ENCODE measurements around the gene TTLL11.

Gene TTLL11

DNA sequence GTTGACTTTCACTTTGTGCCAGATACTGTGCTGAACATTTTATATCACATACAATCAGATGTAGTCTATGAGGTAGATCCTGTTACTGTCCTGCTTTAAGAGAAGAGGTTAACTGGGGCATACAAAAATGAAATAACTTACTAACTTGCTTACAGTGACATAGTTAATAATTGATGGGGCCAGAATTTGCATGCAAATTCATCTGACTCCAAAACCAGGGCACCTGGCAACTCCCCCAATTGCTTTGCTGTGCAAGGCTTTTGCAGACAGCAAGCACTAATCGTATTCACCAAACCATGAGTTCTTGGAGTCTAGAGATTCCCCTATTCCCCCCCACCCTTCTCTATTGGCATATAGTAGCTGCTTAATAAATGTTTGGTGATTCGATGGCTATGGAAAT is 155.9 kb downstream of the TTLL11 start:
- DNase-seq (ENCODE audit: low spot score): no peak

DNA sequence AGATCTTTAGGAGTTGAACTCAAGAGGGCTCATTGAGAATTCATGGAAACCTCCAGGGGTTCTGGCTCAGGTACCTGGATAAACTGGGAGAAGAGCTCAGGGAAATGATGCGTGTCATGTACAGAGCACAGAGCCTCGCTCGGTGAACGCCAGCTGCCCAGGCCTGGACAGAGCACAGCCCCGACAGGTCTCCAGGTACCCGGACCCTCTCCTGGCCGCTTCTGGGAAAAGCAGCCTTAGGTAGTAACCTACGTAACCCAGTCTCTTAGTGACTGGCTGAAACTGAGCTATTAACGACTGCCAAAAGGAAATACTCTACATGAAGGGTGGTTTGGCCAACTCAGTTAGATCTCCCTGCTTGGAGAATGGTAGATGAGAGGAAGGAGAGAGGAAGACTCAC is 157.4 kb downstream of the TTLL11 start:
- DNase-seq (ENCODE audit: low spot score): no peak

DNA sequence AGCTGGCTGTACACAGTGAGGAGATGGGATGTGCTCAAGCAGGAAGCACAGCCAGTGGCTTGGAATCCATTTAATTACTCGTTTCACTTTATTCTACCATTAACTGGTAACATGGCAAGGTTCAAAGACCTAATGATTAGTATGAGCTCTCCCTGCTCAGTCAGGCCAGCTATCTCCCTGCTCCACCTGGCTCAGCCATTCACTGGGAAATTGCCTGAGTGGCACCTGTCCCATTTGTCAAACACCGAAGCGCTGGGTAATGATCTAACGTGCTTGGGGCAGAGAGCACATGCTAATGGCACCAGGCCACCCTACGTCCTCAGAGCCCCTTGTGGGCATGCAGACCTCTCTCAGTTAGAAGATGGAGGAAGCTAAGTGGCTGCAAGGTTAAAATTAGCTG is 162.2 kb downstream of the TTLL11 start:
- no peak for DNase-seq (ENCODE audit: low spot score)

DNA sequence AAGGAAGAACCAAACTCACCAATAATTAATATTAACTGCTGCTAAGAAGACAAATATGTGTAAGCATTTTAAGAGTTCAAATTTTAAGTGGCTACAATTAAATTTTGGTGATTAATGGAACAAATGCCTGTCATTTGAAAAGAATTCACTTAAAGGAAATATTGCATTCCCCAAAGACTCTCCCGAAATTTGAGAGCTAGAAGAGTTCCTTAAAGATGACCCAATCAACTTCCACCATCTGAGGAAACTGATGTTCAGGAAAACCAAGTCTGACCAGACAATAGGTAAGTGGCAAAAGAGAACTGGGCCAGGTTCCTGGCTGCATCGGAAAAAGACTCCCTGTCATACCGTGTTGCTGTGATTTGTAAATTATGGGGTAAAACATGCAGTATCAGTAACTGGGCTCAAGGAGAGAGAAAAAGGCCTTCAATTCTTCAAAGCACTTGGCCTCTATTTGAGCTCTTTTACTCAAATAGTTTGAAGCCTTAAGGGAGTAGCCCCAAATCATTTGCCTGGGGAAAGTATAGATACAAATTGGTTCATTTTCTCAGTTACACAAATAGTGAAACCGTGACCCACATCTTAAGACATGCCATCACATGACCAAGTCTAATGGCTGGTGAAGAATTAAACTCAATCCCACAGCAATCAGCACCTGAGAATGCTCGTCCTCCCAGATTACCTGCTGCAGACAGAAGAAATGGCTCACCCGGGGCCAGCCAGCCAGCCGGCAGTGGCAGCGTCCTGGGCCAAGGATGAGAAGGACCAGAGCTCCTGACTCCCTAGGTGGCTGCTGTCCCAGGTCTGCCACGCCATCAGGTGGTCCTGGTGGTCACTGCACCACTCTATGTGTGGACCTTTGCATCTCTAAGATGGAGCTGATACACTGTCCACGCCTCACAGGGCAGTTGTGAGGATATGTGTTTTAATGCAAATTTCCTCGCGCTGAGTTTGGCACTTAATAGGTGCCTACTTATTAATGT is 162.9 kb downstream of the TTLL11 start:
- DNase-seq (ENCODE audit: low spot score): no peak

DNA sequence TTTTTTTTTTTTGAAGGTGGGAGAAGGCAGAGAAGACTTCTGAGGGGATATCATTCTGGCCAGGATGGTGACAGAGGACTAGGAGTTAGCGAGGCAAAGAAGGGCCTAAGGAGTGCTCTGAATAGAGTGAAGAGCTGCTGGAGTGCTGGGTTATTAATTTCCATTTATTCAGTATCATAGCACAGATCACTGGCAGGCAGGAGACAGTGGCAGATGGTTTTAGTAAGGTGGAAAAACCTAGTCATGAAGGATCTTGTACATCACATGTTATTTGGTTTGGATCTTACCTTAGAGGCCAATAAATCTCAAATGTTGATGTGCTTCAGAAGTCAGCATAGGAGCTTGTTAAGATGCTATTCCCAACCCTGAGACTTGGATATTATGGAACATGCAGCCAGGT is 165.5 kb downstream of the TTLL11 start:
- DNase-seq (ENCODE audit: low spot score): no peak

DNA sequence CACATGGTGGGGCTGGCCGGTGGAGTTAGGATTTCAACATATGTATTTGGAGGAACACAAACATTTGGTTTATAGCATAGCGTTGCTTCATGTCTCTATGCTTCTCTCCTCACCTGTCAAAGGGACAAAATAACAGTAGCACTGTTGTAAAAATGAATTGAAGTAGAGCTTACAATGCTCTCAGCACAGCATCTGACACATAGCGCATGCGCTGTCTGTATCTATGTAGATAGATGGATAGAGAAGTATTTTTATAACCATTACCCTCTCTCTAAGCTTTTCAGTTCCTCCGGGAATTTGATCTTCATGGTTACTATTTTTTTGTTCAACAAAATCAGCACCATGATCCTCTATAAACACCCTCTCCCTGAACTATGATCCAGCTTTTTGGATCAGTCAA is 166.0 kb downstream of the TTLL11 start:
- DNase-seq (ENCODE audit: low spot score): no peak

DNA sequence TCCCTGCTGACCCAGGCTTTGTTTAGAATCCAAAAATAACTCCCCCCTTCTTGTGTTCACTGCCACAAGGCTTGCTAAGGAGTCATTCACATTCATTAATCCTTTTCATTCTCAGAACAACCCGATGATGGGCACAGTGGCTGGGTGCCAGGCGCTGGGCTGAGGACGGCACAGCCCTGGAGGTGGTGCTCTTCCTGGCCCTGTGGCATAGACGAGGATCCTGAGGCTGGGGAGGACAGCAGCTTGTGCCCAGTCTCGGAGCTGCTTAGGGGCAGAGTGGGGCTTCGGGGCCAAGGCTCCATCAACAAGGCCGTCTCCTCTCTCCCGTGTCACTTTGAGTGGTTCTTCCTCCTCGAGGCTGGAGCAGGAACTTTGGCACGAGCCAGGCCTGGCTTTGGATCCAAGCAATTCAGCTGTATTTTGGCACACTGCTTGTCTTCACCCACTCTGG is 166.7 kb downstream of the TTLL11 start:
- DNase-seq (ENCODE audit: low spot score): no peak

DNA sequence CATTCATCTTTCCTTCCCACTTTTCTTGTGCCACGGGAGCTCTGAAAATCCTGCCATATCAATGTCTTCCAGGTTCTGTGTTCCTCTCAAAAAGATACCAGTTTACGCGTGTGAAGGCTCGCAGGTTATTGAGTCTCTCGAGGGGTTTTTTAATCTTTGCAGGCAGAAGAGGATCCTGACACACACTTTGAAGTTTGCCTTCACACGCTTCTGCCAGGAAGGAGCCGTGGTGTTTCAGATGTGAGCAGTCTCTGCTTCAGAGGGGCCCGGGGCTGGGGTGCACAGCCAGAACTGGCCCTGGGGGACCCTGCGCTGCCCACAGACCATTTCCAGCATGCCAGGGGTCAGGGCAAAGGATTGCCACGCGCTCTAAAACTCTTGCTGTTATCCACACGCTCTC is 167.2 kb downstream of the TTLL11 start:
- no peak for DNase-seq (ENCODE audit: low spot score)

DNA sequence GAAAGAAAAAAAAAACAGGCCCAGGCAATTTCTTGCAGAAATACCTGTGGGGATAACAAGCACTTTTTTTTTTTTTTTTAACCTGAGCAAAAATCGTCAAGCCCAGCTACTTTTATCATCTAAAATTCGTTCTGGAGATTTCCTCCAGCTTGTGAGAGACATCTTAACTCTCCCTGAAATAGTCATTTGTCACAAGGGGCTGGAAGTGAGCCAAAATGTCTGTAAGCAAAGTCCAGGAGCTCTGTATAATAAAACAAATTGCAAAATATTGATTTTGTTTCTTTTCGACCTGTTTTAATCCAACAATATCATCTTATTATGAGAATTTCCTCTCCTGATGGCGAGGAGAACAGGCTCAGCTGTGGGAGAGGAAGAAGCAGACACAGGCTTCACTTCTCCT is 168.4 kb downstream of the TTLL11 start:
- no peak for DNase-seq (ENCODE audit: low spot score)

DNA sequence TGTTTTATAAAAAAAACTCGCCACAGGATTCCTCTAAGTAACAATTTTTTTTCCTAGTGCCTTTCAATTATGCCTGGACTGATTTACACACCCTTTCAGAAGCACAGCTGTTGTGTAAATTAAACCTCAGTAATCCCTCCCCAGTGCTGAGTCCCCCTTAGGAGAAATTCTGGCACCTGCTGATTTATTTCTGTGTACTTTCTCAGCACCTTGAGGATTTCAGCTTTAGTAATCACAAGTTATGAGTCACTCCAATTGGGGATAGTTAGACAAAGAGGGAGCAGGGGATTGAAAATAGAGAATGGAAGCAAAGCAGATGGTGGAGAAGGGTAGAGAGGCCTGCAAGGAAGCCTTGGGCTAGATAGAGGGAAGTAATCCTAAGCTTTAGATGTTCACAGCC is 171.7 kb downstream of the TTLL11 start:
- DNase-seq (ENCODE audit: low spot score): no peak

DNA sequence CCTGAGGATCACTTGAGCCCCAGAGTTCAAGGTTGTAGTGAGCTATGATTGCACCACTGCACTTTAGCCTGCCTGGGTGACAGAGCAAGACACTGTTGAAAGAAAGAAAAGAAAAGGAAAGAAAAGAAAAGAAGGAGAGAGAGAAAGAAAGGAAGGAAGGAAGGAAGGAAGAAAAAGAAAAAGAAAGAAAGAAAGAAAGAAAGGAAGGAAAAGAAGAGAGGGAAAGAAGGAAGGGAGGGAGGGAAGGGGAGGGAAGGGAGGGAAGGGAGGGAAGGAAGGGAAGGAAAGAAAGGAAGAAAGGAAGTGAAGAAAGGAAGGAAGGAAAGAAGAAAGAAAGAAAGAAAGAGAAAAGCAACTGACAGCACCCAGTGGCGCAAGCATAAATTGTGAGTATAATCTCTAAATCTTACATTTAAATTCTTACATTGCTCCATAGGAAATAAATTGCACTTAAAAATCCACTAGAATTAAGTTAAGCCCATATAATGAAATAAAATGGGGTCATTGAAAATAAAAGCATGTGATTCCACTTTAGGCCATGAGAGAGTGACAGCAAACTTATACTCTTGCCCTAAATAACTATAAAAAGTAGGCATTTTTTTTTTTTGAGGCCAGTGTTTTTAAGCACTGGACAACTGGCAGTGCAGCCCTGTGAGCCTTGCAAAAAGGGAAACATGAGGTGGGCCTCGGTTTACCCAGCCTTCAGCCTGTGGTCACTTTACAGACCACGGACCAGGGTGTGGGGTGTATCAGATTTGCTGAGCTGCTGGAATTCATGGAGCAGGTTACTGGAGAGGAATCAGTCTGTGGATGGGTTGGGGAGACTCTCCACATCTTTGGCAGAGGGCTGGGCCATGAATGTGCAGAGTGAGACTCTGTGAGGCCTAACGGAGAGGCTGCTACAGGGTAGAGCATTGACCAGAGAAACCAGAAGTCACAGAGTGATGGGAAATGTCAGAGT is 175.5 kb downstream of the TTLL11 start:
- DNase-seq (ENCODE audit: low spot score): no peak

DNA sequence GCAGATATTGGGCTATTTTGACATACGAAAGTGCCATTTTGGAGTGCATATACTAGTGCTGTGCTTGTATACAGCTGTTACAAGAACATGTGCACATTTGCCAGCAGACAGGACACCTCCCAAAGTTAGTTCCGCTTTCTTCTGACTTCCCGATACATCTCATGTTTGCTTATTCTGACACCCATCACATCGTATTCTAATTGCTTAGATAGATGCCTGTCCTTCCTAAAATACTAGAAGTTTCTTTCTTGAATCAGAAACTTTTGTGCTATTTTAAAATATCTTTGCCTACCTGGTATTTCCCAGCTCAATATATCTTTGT is 177.8 kb downstream of the TTLL11 start:
- DNase-seq (ENCODE audit: low spot score): no peak

DNA sequence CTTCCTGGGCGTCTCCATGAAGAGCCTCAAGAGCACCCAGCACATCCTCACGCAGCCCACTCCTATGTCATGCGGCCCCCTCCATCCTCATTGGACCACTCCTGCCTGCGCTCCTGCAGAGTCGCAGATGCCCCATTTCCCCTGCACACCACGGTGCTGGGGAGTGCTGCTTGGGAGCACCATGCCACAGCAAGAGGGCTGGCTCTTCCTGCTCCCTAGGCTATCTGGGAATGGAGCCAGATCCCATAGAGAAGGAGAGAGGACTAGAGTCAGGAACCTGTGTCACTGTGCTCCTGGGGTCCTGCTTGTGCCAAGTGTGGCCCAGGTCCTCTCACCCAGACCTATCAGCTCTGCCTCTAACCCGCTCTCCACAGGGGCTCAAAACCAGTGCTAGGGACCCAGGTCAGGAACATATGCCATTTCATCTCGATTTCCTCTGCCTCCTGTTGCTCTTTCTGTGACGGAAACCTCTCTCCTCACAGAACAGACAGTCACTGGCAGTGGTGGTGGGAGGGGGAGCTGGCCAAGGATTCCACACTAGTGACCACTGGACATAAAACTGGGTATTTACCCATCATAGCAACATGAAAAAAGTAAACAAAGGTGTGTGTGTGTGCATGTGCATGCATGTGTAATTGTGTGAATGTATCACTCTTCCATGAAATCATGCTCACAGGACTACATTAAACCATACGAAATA is 178.4 kb downstream of the TTLL11 start:
- DNase-seq (ENCODE audit: low spot score): no peak

DNA sequence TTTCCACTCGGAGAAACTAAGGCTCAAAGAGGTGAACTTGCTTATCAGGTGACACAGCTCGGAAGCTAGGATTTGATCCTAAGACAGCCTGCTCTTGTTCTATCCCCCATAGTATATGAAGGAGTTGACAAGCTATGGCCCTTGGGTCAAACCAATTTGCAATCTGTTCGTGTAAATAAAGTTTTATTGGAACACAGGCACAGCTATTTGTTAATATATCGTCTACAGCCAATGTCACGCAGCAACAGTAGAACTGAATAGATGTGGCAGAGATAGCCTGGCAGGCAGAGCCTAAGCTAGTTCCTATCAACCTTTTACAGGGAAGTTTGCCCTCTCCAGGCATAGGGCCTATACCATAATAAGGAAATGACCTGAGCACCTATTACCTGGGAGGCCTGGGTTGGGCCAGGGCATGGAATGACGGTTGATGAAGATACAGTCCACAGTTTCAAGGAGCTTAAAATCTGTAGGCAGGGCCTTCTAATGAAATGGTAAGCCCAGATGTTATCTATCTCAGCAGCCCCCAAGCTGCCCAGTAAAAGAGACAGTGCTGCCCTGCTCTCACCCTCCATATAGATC is 179.0 kb downstream of the TTLL11 start:
- DNase-seq (ENCODE audit: low spot score): no peak

DNA sequence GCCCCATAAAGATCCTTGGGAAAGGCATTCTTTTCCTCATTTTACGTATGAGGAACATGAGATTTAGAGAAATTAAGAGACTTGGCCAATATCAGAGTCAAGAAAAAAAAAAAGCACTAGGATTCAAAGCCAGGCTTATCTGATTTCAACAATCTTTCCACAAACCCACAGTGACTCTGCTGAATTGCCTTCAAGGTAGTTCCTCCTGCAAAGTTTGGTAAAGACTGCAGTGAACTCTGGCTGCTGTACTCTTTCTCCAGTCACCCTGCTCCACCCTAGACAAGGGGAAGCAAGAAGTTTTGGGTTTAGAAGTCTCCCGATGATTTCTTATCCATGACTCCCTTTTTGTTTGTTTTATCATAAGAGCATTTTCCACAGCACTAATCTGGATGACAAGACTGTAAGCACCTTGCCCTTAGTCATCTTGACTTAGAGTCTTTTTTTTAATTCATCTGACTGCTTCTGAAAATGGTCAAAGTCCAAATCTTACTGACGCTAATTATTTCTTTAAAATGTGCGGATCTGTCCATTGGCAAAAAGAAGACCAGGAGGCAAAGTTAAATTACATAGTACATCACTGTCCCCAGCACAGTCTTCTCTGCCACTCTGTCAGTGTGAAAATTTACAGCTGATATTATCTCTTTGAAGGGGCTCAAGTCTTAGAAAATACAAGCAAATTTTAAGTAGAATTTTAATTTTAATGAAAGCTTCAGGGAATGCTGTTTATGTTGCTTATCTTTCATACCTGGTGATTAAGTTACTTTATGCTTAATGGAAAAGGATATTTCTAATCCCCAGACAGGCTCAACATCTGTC is 180.1 kb downstream of the TTLL11 start:
- DNase-seq (ENCODE audit: low spot score): no peak

DNA sequence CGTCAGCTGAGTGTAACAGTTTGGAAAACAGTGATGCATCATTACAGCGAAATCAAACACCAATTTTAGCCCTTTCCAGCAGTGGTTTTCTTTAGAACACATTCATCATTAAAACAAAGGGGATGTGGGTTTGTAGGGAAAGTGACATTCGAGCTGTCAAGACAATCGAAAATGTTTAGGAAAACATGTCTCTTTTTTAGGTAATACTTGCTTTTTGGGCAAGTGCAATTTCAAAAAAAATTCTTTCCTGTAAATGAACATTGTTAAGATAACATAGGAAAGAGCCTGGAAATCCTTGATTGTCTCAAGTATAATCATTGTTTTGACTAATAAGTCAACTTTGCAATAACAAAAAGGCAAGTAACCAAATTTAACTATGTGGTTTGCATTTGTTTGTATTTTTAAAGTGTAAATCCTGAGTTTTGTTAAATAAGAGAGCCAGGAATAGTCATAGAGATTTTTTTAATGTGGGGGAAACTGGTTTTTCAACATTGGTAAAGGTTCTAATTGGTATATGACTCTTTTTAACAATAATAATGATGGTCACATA is 182.5 kb downstream of the TTLL11 start:
- no peak for DNase-seq (ENCODE audit: low spot score)

DNA sequence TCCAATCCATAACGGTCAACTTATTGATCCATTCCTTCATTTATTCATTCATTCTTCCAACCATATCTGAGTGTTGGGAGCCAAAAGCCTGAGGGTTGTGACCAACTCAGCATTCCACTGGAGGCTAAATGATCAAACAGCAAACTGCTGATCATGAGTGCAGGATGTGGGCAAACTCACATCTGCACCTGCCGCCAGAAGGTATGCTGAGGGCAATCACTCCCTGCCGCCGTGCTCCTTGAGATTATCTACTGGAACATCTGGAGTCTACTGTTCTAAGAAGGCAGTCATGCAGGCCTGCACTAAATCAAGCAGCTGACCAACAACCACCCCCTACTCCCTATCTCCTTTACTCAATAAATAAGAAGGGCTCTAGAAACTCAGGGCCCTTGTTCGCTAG is 184.0 kb downstream of the TTLL11 start:
- no peak for DNase-seq (ENCODE audit: low spot score)

DNA sequence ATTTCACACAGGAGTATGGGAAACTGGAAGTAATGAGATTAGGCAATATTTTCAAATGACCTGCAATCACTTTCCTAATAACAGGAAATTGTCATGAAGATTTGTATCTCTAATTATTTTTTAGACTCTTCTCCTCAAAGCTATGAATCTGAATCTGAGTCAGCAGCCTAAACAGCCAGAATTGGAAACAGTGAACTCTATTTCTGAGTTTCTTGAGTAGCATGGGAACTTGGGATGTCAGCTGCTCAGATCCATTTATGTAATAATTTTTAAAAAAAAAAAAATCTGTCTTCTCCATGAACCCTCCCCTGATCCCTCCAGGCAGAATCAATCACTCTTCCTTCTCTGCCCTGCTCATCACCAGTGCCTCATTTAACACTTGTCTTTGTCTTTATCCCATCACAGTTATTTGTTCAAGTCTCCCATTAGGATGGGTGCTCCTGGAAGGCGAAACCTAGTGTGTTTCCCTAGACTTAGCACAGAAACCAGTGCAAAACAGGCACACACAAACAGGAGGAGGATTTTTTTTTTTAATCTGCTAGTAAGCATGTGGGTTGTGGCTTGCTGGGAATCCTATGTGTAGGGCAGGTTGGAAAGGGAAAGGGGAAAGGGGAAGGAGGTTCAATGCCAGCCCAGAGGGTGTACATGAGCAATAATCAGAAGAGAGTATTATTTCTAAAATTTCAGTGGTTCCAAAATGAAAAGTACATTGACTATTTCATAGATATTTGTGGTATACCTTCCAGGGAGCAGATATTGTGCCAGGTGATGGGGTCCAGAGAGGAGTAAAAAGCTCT is 186.8 kb downstream of the TTLL11 start:
- no peak for DNase-seq (ENCODE audit: low spot score)

DNA sequence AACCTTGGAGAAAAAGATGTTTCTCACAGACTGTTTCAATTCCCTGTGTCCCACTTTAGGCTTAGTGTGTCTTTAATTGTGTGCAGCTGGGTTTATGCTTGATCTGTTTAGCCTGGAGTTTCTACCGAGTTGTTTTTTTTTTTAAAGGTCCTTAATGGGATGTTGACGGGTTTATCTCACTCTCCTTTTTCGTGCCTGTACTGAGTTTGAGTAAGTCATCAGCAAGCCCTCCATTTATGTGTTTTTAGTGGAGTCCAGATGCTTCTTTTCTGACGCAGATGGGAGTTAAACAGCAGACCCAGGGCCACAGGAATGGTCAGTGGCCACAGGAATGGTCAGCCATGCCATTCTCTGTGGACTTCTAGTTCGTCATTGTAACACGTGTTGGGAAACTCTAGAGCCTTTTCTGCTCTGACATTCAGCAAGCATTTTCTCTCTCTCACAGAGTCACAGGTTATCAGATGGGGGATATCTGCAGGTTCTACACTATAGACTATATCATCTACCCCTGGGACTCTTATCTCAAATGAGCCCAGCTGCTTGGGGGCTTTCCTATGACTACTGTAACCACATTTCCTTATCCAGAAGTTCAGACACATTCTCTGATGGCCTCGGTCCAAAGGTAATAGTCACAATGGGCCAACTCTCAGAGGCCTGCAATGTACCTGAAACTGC is 190.5 kb downstream of the TTLL11 start:
- no peak for DNase-seq (ENCODE audit: low spot score)

All from germinal center (tissue), 1 donor.